HEK293 (cell line): ENCODE data around the gene SLC26A8.

Source experiments
- CTCF ChIA-PET: fragments of 350-600 bp; formaldehyde crosslinking; extraction: SDS; loops from one replicate; lab custom pipeline; 2021; ENCODE audit warnings: antibody characterized with exemption; lab: Yijun Ruan, JAX
- POLR2A ChIA-PET: fragments of 300-600 bp; formaldehyde crosslinking; extraction: SDS; loops from one replicate; lab custom pipeline; 2020; ENCODE audit warnings: antibody characterized with exemption, inconsistent platforms; lab: Yijun Ruan, JAX
- H3K27ac ChIP-seq: fragments of 200-500 bp; sonication (Bioruptor generic); 2 replicates; pipeline ENCODE4 v1.5.1; 2014; ENCODE audit warnings: low read depth, low read length, control low read depth, inconsistent platforms; ENCODE audit errors: extremely low read depth
- H3K36me3 ChIP-seq, 2 experiments: fragments of 200-500 bp in 1 of 2; sonication (Bioruptor generic) in 1 of 2; 1 replicate in 1 of 2; 2 replicates in 1 of 2; pipeline ENCODE4 v1.5.1; 2014 to 2017; ENCODE audit warnings: inconsistent platforms in 2 of 2, low read length in 2 of 2; ENCODE audit not compliant: control insufficient read depth in 2 of 2, insufficient read depth in 1 of 2
- H3K4me1 ChIP-seq: fragments of 200-500 bp; sonication (Bioruptor generic); 2 replicates; pipeline ENCODE4 v1.5.1; 2014; ENCODE audit warnings: mild to moderate bottlenecking, low read length, inconsistent platforms; ENCODE audit not compliant: control insufficient read depth, insufficient read depth
- H3K4me3 ChIP-seq: 2 replicates; pipeline ENCODE4 v1.5.1; 2011; ENCODE audit warnings: low read depth, mild to moderate bottlenecking, control low read depth, low read length, moderate library complexity
- H3K9me3 ChIP-seq: fragments of 200-500 bp; sonication (Bioruptor generic); 2 replicates; pipeline ENCODE4 v1.5.1; 2014; ENCODE audit warnings: low read depth, low read length, inconsistent platforms; ENCODE audit not compliant: control insufficient read depth, insufficient read depth
- REST ChIP-seq: fragments of 450-650 bp; formaldehyde crosslinking; IDR thresholded peaks from 2 replicates; pipeline ENCODE4 v1.5.1; 2016; ENCODE audit warnings: missing biosample characterization, missing genetic modification characterization
- ZFP37 ChIP-seq: fragments of 450-650 bp; formaldehyde crosslinking; IDR thresholded peaks from 2 replicates; pipeline ENCODE4 v1.5.1; 2016; ENCODE audit warnings: missing biosample characterization, missing genetic modification characterization
- ZNF175 ChIP-seq: fragments of 450-650 bp; formaldehyde crosslinking; IDR thresholded peaks from 2 replicates; pipeline ENCODE4 v1.5.1; 2016; ENCODE audit warnings: missing biosample characterization, missing genetic modification characterization
- ZNF274 ChIP-seq, 2 experiments: fragments of 200-500 bp in 1 of 2; fragments of 450-650 bp in 1 of 2; sonication (Bioruptor generic) in 1 of 2; formaldehyde crosslinking in 1 of 2; IDR thresholded peaks; 2 replicates each; pipeline versions ENCODE4 v1.5.1 to v1.6.1; 2014 to 2016; ENCODE audit warnings: borderline replicate concordance in 1 of 2, inconsistent platforms in 1 of 2, low read length in 1 of 2, missing biosample characterization in 1 of 2, missing genetic modification characterization in 1 of 2
- ZNF335 ChIP-seq: fragments of 450-650 bp; formaldehyde crosslinking; conservative IDR thresholded peaks from 2 replicates; pipeline ENCODE4 v1.5.1; 2016; ENCODE audit warnings: missing biosample characterization, missing genetic modification characterization
- ZNF514 ChIP-seq: fragments of 450-650 bp; formaldehyde crosslinking; IDR thresholded peaks from 2 replicates; pipeline ENCODE4 v1.5.1; 2016; ENCODE audit warnings: missing biosample characterization, missing genetic modification characterization
- ZNF596 ChIP-seq: fragments of 450-650 bp; IDR thresholded peaks from 2 replicates; pipeline ENCODE4 v1.5.0; 2018; ENCODE audit warnings: missing biosample characterization, mild to moderate bottlenecking, missing genetic modification characterization, moderate library complexity
- ZNF791 ChIP-seq: fragments of 450-650 bp; formaldehyde crosslinking; IDR thresholded peaks from 2 replicates; pipeline ENCODE4 v1.5.1; 2016; ENCODE audit warnings: missing biosample characterization, missing genetic modification characterization
- TF ChIP-seq, protein P1 (sequence below): fragments of 450-650 bp; formaldehyde crosslinking; IDR thresholded peaks from 2 replicates; pipeline ENCODE4 v1.5.1; 2016; ENCODE audit warnings: missing biosample characterization, missing genetic modification characterization
- TF ChIP-seq, protein P2 (sequence below): fragments of 450-650 bp; formaldehyde crosslinking; IDR thresholded peaks from 2 replicates; pipeline ENCODE4 v1.5.1; 2016; ENCODE audit warnings: missing biosample characterization, missing genetic modification characterization, borderline replicate concordance
- TF ChIP-seq, protein P3 (sequence below): fragments of 450-650 bp; formaldehyde crosslinking; IDR thresholded peaks from 2 replicates; pipeline ENCODE4 v1.5.1; 2016; ENCODE audit warnings: missing biosample characterization, missing genetic modification characterization

The SLC26A8 gene

DNA sequence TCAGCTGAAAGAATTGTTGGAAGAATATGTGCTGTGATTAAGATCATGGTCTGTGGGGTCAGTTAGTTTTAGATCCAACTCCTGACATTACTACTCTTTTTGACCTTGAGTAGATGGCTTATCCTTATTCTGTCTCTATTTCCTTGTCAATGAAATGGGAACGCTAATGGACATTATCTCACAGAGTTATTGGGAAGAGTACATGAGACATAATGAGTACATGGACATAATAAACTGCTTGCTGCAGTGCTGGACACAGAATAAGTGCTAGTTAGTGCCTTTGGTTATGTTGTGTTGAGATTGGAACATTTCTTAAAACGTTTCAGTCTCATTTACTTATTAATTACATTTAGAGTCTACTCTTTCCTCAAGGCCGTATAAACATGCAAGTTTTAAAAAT, 45.8 kb upstream of the SLC26A8 start (continued):
- TF ChIP-seq, protein P1, sequence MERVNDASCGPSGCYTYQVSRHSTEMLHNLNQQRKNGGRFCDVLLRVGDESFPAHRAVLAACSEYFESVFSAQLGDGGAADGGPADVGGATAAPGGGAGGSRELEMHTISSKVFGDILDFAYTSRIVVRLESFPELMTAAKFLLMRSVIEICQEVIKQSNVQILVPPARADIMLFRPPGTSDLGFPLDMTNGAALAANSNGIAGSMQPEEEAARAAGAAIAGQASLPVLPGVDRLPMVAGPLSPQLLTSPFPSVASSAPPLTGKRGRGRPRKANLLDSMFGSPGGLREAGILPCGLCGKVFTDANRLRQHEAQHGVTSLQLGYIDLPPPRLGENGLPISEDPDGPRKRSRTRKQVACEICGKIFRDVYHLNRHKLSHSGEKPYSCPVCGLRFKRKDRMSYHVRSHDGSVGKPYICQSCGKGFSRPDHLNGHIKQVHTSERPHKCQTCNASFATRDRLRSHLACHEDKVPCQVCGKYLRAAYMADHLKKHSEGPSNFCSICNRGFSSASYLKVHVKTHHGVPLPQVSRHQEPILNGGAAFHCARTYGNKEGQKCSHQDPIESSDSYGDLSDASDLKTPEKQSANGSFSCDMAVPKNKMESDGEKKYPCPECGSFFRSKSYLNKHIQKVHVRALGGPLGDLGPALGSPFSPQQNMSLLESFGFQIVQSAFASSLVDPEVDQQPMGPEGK (tag by site-specific recombination), result no peak
- no peak for TF ChIP-seq ZNF514 (tag by site-specific recombination)
- TF ChIP-seq ZFP37 (tag by site-specific recombination), result no peak
- TF ChIP-seq, protein P2, sequence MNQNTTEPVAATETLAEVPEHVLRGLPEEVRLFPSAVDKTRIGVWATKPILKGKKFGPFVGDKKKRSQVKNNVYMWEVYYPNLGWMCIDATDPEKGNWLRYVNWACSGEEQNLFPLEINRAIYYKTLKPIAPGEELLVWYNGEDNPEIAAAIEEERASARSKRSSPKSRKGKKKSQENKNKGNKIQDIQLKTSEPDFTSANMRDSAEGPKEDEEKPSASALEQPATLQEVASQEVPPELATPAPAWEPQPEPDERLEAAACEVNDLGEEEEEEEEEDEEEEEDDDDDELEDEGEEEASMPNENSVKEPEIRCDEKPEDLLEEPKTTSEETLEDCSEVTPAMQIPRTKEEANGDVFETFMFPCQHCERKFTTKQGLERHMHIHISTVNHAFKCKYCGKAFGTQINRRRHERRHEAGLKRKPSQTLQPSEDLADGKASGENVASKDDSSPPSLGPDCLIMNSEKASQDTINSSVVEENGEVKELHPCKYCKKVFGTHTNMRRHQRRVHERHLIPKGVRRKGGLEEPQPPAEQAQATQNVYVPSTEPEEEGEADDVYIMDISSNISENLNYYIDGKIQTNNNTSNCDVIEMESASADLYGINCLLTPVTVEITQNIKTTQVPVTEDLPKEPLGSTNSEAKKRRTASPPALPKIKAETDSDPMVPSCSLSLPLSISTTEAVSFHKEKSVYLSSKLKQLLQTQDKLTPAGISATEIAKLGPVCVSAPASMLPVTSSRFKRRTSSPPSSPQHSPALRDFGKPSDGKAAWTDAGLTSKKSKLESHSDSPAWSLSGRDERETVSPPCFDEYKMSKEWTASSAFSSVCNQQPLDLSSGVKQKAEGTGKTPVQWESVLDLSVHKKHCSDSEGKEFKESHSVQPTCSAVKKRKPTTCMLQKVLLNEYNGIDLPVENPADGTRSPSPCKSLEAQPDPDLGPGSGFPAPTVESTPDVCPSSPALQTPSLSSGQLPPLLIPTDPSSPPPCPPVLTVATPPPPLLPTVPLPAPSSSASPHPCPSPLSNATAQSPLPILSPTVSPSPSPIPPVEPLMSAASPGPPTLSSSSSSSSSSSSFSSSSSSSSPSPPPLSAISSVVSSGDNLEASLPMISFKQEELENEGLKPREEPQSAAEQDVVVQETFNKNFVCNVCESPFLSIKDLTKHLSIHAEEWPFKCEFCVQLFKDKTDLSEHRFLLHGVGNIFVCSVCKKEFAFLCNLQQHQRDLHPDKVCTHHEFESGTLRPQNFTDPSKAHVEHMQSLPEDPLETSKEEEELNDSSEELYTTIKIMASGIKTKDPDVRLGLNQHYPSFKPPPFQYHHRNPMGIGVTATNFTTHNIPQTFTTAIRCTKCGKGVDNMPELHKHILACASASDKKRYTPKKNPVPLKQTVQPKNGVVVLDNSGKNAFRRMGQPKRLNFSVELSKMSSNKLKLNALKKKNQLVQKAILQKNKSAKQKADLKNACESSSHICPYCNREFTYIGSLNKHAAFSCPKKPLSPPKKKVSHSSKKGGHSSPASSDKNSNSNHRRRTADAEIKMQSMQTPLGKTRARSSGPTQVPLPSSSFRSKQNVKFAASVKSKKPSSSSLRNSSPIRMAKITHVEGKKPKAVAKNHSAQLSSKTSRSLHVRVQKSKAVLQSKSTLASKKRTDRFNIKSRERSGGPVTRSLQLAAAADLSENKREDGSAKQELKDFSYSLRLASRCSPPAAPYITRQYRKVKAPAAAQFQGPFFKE (tag by site-specific recombination), result no peak
- TF ChIP-seq, protein P3, sequence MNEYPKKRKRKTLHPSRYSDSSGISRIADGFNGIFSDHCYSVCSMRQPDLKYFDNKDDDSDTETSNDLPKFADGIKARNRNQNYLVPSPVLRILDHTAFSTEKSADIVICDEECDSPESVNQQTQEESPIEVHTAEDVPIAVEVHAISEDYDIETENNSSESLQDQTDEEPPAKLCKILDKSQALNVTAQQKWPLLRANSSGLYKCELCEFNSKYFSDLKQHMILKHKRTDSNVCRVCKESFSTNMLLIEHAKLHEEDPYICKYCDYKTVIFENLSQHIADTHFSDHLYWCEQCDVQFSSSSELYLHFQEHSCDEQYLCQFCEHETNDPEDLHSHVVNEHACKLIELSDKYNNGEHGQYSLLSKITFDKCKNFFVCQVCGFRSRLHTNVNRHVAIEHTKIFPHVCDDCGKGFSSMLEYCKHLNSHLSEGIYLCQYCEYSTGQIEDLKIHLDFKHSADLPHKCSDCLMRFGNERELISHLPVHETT (tag by site-specific recombination), result no peak
- no peak for TF ChIP-seq ZNF791

DNA sequence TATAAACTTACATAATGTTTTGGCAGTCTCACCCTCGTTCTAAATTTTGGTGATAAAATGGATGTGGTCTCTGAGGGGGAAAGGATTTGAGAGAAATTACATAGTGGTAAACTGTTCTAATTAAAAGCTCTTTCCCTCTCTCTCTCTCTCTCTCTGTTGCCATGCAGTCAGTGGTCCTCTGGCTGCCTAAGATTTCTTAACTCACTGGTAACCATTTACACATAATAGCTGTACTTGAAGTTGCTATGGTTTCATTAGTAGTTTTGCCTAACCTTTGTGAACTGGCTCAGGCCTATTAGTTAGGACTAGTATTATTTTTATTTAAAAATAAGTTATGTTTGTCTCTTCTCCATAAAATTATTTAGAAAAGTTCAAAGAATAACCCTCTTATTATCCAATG, 45.1 kb upstream of the SLC26A8 start:
- H3K9me3 ChIP-seq, result no peaks in the 10 kb centered on the region
- CTCF ChIA-PET, result interaction anchor here (1.1 to 11.1 kb wide), 3 partner anchors 25 to 41 kb away, joined by 3 to 85 read pairs (median 36); partner anchors contain the start of gene MAPK14
- peak; percentile 67; the same call in 1 of the 2 replicates for TF ChIP-seq ZNF596 (tag by site-specific recombination)
- TF ChIP-seq ZNF274 (IDR thresholded peaks at IDR 0.05; ENCODE audit: low read length), result no peak
- TF ChIP-seq ZNF274 (tag by site-specific recombination; IDR thresholded peaks at IDR 0.05; ENCODE audit: borderline replicate concordance), result no peak
- TF ChIP-seq ZNF335, result no peak
- peaks cover 31% of the 10 kb centered on the region for H3K4me1 ChIP-seq
- no peak overlapping the region for H3K4me3 ChIP-seq
- no peak overlapping the region for H3K27ac ChIP-seq
- POLR2A ChIA-PET, result interaction anchor here (1.6 kb wide), 1 partner anchor 42 kb away, joined by 5 read pairs; the partner anchor contains the start of gene MAPK14
- H3K36me3 ChIP-seq, result no peaks in the 10 kb centered on the region; a peak in 1 of 3 replicates

DNA sequence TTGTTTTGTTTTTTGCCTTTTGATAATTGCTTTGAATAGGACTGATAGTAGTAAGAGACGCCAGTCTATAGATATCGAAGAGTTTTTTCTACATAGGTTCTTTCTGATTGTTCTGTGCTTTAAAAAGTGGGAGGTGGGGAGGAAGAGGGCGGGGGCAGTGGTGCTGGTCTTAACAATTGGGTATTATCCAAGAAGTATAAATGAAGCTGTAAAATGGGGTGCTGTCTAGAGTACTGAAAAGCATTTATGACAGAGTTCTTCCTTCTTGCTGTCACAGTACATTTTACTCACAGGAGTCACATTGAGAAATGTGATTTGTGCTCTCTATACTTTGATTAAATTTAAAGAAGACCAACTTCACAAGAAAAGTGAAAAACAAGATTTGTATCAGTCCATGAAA, 44.1 kb upstream of the SLC26A8 start:
- H3K4me1 ChIP-seq, result peaks cover 32% of the 10 kb centered on the region
- TF ChIP-seq REST (peak; percentile 87), ZNF175 (tag by site-specific recombination) (no peak)
- no peak overlapping the region for H3K4me3 ChIP-seq
- CTCF ChIA-PET, result interaction anchor here (0.6 to 11.1 kb wide), 5 partner anchors 19 to 509 kb away, joined by 3 to 85 read pairs (median 3); partner anchors contain the start of genes ARMC12 and MAPK14
- POLR2A ChIA-PET, result interaction anchor here (1.6 kb wide), 1 partner anchor 41 kb away, joined by 5 read pairs; the partner anchor contains the start of gene MAPK14
- no peaks in the 10 kb centered on the region for H3K9me3 ChIP-seq
- H3K27ac ChIP-seq, result no peak overlapping the region
- no peaks in the 10 kb centered on the region for H3K36me3 ChIP-seq
